ENCODE measurements around the gene RASGRF2.
"Not testable (repeated sequence)": the region's sequence is repeated elsewhere in the genome, so short reads cannot be mapped to it uniquely, and the experiment has no call there.

Gene RASGRF2

DNA sequence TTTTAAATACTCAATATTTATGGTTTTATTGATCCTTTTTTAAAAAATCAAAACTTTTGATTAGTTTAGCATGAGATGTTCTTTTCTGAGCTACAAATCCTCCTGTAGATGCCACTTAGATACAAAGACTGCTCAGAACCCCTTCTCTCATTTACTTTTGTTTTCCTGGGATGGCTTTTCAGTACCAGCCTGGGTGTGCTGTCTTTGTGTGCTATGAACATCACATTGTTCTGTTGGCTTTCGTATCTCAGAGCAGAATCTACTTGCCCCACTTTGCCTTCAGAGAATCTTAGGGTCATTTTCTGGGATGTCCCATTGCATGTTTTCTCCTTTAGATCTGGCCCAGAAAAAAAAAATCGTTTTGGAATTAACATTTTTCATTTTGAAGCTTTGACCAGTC lies 85.9 kb downstream of the RASGRF2 start:
- TF ChIP-seq, protein P1, sequence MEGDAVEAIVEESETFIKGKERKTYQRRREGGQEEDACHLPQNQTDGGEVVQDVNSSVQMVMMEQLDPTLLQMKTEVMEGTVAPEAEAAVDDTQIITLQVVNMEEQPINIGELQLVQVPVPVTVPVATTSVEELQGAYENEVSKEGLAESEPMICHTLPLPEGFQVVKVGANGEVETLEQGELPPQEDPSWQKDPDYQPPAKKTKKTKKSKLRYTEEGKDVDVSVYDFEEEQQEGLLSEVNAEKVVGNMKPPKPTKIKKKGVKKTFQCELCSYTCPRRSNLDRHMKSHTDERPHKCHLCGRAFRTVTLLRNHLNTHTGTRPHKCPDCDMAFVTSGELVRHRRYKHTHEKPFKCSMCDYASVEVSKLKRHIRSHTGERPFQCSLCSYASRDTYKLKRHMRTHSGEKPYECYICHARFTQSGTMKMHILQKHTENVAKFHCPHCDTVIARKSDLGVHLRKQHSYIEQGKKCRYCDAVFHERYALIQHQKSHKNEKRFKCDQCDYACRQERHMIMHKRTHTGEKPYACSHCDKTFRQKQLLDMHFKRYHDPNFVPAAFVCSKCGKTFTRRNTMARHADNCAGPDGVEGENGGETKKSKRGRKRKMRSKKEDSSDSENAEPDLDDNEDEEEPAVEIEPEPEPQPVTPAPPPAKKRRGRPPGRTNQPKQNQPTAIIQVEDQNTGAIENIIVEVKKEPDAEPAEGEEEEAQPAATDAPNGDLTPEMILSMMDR (conservative IDR thresholded peaks at IDR 0.05; ENCODE audit: low read depth, low read length), result no peak
- H3K4me3 ChIP-seq (ENCODE audit: low read length), result no peak overlapping the region
- no peak for DNase-seq (ENCODE audit: low read depth)

- TF ChIP-seq, protein P1 (conservative IDR thresholded peaks at IDR 0.05; ENCODE audit: low read depth, low read length), result no peak
- no peak for DNase-seq (ENCODE audit: low read depth)
- no peak overlapping the region for H3K4me3 ChIP-seq (ENCODE audit: low read length)
Measured at GRCh38 chr5:81052325-81052724, 92.2 kb downstream of the RASGRF2 start.

DNA sequence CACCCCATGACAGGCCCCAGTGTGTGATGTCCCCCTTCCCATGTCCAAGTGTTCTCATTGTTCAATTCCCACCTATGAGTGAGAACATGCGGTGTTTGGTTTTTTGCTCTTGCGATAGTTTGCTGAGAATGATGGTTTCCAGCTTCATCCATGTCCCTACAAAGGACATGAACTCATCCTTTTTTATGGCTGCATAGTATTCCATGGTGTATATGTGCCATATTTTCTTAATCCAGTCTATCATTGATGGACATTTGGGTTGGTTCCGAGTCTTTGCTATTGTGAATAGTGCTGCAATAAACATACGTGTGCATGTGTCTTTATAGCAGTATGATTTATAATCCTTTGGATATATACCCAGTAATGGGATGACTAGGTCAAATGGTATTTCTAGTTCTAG lies 93.1 kb downstream of the RASGRF2 start:
- not testable (repeated sequence) for DNase-seq (ENCODE audit: low read depth); H3K4me3 ChIP-seq (ENCODE audit: low read length)

DNA sequence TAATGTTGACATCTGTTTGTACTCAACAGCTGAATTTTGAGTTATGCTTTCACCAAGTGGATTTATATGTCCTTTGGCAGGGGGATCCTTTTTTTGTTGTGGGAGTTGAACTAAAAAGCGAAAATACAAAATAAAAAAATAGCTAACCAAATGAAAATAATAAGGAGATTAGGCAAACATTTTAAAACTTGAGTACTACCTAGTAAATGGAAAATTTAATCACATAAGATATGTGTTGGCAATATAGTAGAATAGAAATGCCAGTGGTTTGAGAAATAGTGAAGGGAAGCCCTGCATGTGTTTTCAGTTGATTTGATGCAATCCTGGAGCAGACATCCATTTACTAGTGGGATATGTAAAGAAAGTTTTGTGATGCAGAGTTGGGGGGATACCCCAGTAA lies 98.0 kb downstream of the RASGRF2 start:
- no peak for DNase-seq (ENCODE audit: low read depth)
- TF ChIP-seq, protein P1 (conservative IDR thresholded peaks at IDR 0.05; ENCODE audit: low read depth, low read length), result no peak
- no peak overlapping the region for H3K4me3 ChIP-seq (ENCODE audit: low read length)

GRCh38 chr5:81065492-81065891 lies 105.3 kb downstream of the RASGRF2 start:
- H3K4me3 ChIP-seq (ENCODE audit: low read length), result no peak overlapping the region
- DNase-seq (ENCODE audit: low read depth), result no peak
- TF ChIP-seq, protein P1 (conservative IDR thresholded peaks at IDR 0.05; ENCODE audit: low read depth, low read length), result no peak

GRCh38 chr5:81066102-81066501 lies 105.9 kb downstream of the RASGRF2 start:
- TF ChIP-seq, protein P1 (conservative IDR thresholded peaks at IDR 0.05; ENCODE audit: low read depth, low read length), result no peak

GRCh38 chr5:81067406-81067805 lies 107.2 kb downstream of the RASGRF2 start:
- TF ChIP-seq, protein P1 (conservative IDR thresholded peaks at IDR 0.05; ENCODE audit: low read depth, low read length), result no peak
- H3K4me3 ChIP-seq (ENCODE audit: low read length), result no peak overlapping the region
- DNase-seq (ENCODE audit: low read depth), result no peak

More at GRCh38 chr5:81066102-81066501, 105.9 kb downstream of the RASGRF2 start:
- DNase-seq (ENCODE audit: low read depth), result no peak
- no peak overlapping the region for H3K4me3 ChIP-seq (ENCODE audit: low read length)

DNA sequence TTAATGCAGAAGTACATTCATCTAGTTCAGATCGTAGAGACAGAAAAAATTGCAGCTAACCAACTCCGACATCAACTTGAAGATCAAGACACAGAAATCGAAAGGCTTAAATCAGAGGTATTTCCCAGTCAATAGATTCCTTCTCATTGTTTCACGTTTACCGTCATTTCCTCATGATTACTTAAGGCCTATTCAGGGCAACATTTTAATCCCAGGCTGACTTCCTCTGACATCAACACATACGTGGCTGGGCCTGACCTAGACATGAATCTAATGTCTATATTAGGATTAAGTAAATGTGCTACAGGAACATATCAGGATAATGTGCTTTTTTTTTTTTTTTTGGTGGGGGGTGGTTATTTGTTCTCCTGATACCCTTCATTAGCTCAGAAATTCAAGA lies 107.9 kb downstream of the RASGRF2 start:
- DNase-seq (ENCODE audit: low read depth), result peak; percentile 75
- H3K4me3 ChIP-seq (ENCODE audit: low read length), result no peak overlapping the region
- TF ChIP-seq, protein P1 (conservative IDR thresholded peaks at IDR 0.05; ENCODE audit: low read depth, low read length), result no peak
